Karpas-422 (cell line): ENCODE measurements around the gene DGKA. TPM values are rescaled to one million over a fixed set of nuclear protein-coding genes. Genes with fewer than 3 reads are reported as not detected.

ENCODE experiments used
- DNase-seq: peaks from one replicate; pipeline ENCODE4 v3.0.0-alpha.2; 2015
- H2AFZ ChIP-seq: fragments of 200-600 bp; sonication (generic); 2 replicates; pipeline ENCODE4 v1.6.1; 2014; ENCODE audit warnings: antibody characterized with exemption, low read length, mixed read lengths
- H3K27ac ChIP-seq: fragments of 200-600 bp; sonication (generic); 2 replicates; pipeline ENCODE4 v1.5.1; 2014; ENCODE audit warnings: mild to moderate bottlenecking, low read length, moderate library complexity
- H3K27me3 ChIP-seq: fragments of 200-600 bp; sonication (generic); 2 replicates; pipeline ENCODE4 v1.6.1; 2014; ENCODE audit warnings: low read length, mixed read lengths
- H3K36me3 ChIP-seq: fragments of 200-600 bp; sonication (generic); 2 replicates; pipeline ENCODE4 v1.6.1; 2014; ENCODE audit warnings: low read length, mixed read lengths; ENCODE audit not compliant: insufficient read depth
- H3K4me1 ChIP-seq: fragments of 200-600 bp; sonication (generic); 2 replicates; pipeline ENCODE4 v1.6.1; 2014; ENCODE audit warnings: mild to moderate bottlenecking, low read length, mixed read lengths
- H3K4me2 ChIP-seq: fragments of 200-600 bp; sonication (generic); 2 replicates; pipeline ENCODE4 v1.6.1; 2014; ENCODE audit warnings: low read length, low read depth, mild to moderate bottlenecking; ENCODE audit not compliant: poor library complexity, severe bottlenecking
- H3K4me3 ChIP-seq: fragments of 200-600 bp; sonication (generic); 2 replicates; pipeline ENCODE4 v1.5.1; 2014; ENCODE audit warnings: mild to moderate bottlenecking, antibody characterized with exemption, low read length, mixed read lengths
- H3K79me2 ChIP-seq: fragments of 200-600 bp; sonication (generic); 2 replicates; pipeline ENCODE4 v1.6.1; 2014; ENCODE audit warnings: mild to moderate bottlenecking, low read length, mixed read lengths
- H3K9ac ChIP-seq: fragments of 200-600 bp; sonication (generic); 2 replicates; pipeline ENCODE4 v1.6.0; 2014; ENCODE audit warnings: low read length
- H3K9me2 ChIP-seq: fragments of 200-600 bp; sonication (generic), shearing (Covaris generic); replicated peaks from 2 replicates; pipeline ENCODE4 v1.6.0; 2014; ENCODE audit warnings: mild to moderate bottlenecking, low read length, moderate library complexity; ENCODE audit not compliant: insufficient read depth
- H3K9me3 ChIP-seq: fragments of 300-700, 200-600 bp; sonication (generic); 2 replicates; pipeline ENCODE4 v1.6.1; 2014; ENCODE audit warnings: low read length, mixed read lengths
- H4K20me1 ChIP-seq: fragments of 200-600 bp; sonication (generic); 2 replicates; pipeline ENCODE4 v1.6.1; 2014; ENCODE audit warnings: mild to moderate bottlenecking, antibody characterized with exemption, low read length, low read depth; ENCODE audit not compliant: insufficient read depth
- total RNA-seq: library from RNA; depleted of rRNA; stranded (reverse); fragments of >200 nt; shearing (Covaris generic); gene quantifications from 2 replicates; pipeline ENCODE4 v1.2.3, GENCODE V29; 2014; ENCODE audit warnings: low replicate concordance

The DGKA gene
- total RNA-seq, 1 experiment from 2014 or later = 88.5 TPM

- Histone ChIP-seq H3K79me2 (peaks cover 17% of the 10 kb centered on the region), H3K9me3 (no peaks in the 10 kb centered on the region), H3K9me2 (no peaks in the 10 kb centered on the region), H3K27me3 (no peaks in the 10 kb centered on the region), H3K4me1 (peaks cover 51% of the 10 kb centered on the region), H3K27ac (peak within 1 kb of the TSS; percentile 56), H4K20me1 (no peaks in the 10 kb centered on the region), H3K4me3 (peak within 1 kb of the TSS; percentile 94), H3K4me2 (peak within 1 kb of the TSS; percentile 72), H3K36me3 (no peaks in the 10 kb centered on the region), H3K9ac (peak within 1 kb of the TSS; percentile 91), H2AFZ (peak within 1 kb of the TSS; percentile 60)
- DNase-seq = peak; percentile 95
These were observed 35.7 kb downstream of the DGKA start, which contains the start of gene CDK2 for GRCh38 chr12:55966408-55967281. CDK2 (plus strand) TSS chr12:55966830; CDS start chr12:55967009, 179 bp downstream.

- no peaks in the 10 kb centered on the region for H3K9me3 ChIP-seq
- no peak overlapping the region for H3K4me3 ChIP-seq
- H3K27ac ChIP-seq = no peak overlapping the region
- no peaks in the 10 kb centered on the region for H3K27me3 ChIP-seq
- H3K9me2 ChIP-seq = no peaks in the 10 kb centered on the region
- no peak overlapping the region for H3K4me2 ChIP-seq
- no peak overlapping the region for H3K9ac ChIP-seq
- DNase-seq = no peak
- H3K36me3 ChIP-seq = no peaks in the 10 kb centered on the region
- H3K4me1 ChIP-seq = peaks cover 67% of the 10 kb centered on the region
- H2AFZ ChIP-seq = no peak overlapping the region
- H4K20me1 ChIP-seq = no peaks in the 10 kb centered on the region
- H3K79me2 ChIP-seq = peaks cover 18% of the 10 kb centered on the region
These were observed 38.4 kb downstream of the DGKA start for GRCh38 chr12:55969356-55969755.

GRCh38 chr12:55970775-55971174 is 39.8 kb downstream of the DGKA start:
- Histone ChIP-seq H3K79me2 (peaks cover 32% of the 10 kb centered on the region), H3K4me3 (no peak overlapping the region), H3K4me2 (peak overlapping the region; percentile 10), H3K9me2 (no peaks in the 10 kb centered on the region), H3K27ac (peak overlapping the region; percentile 73), H3K36me3 (no peaks in the 10 kb centered on the region), H3K4me1 (peaks cover 70% of the 10 kb centered on the region), H4K20me1 (no peaks in the 10 kb centered on the region), H3K9me3 (no peaks in the 10 kb centered on the region), H2AFZ (no peak overlapping the region), H3K27me3 (no peaks in the 10 kb centered on the region), H3K9ac (no peak overlapping the region)
- DNase-seq = no peak

GRCh38 chr12:55972042-55972441 is 41.1 kb downstream of the DGKA start:
- peak overlapping the region; percentile 81; the same call in 1 of the 2 replicates for H3K4me3 ChIP-seq
- no peaks in the 10 kb centered on the region for H3K27me3 ChIP-seq
- H3K9me3 ChIP-seq = no peaks in the 10 kb centered on the region
- H3K27ac ChIP-seq = peak overlapping the region; percentile 73
- H4K20me1 ChIP-seq = no peaks in the 10 kb centered on the region
- peaks cover 41% of the 10 kb centered on the region for H3K79me2 ChIP-seq
- no peaks in the 10 kb centered on the region for H3K9me2 ChIP-seq
- peak overlapping the region; percentile 95 for H3K4me2 ChIP-seq
- H2AFZ ChIP-seq = no peak overlapping the region
- peak overlapping the region; percentile 72 for H3K9ac ChIP-seq
- H3K36me3 ChIP-seq = peaks cover 6% of the 10 kb centered on the region; the same call in 1 of the 2 replicates
- peaks cover 63% of the 10 kb centered on the region for H3K4me1 ChIP-seq
- DNase-seq = no peak

GRCh38 chr12:55972456-55972855 is 41.5 kb downstream of the DGKA start:
- Histone ChIP-seq H3K27ac (peak overlapping the region; percentile 73), H3K9me2 (no peaks in the 10 kb centered on the region), H3K9ac (peak overlapping the region; percentile 72), H2AFZ (no peak overlapping the region), H3K9me3 (no peaks in the 10 kb centered on the region), H3K4me2 (peak overlapping the region; percentile 95), H4K20me1 (no peaks in the 10 kb centered on the region), H3K27me3 (no peaks in the 10 kb centered on the region), H3K4me3 (peak overlapping the region; percentile 81), H3K36me3 (peaks cover 6% of the 10 kb centered on the region; the same call in 1 of the 2 replicates), H3K4me1 (peaks cover 61% of the 10 kb centered on the region), H3K79me2 (peaks cover 41% of the 10 kb centered on the region)
- DNase-seq = no peak

GRCh38 chr12:55972911-55973598 is 42.1 kb downstream of the DGKA start:
- peak overlapping the region; percentile 40; the same call in 1 of the 2 replicates for H2AFZ ChIP-seq
- H3K4me3 ChIP-seq = peak overlapping the region; percentile 81
- H3K27me3 ChIP-seq = no peaks in the 10 kb centered on the region
- peak overlapping the region; percentile 72 for H3K9ac ChIP-seq
- H4K20me1 ChIP-seq = no peaks in the 10 kb centered on the region
- peak; percentile 52 for DNase-seq
- no peaks in the 10 kb centered on the region for H3K9me2 ChIP-seq
- H3K27ac ChIP-seq = peak overlapping the region; percentile 73
- H3K4me1 ChIP-seq = peaks cover 55% of the 10 kb centered on the region
- peak overlapping the region; percentile 95 for H3K4me2 ChIP-seq
- no peaks in the 10 kb centered on the region for H3K9me3 ChIP-seq
- peaks cover 40% of the 10 kb centered on the region for H3K79me2 ChIP-seq
- H3K36me3 ChIP-seq = peaks cover 6% of the 10 kb centered on the region; the same call in 1 of the 2 replicates

- peaks cover 50% of the 10 kb centered on the region for H3K4me1 ChIP-seq
- H3K36me3 ChIP-seq = peaks cover 6% of the 10 kb centered on the region; the same call in 1 of the 2 replicates
- no peaks in the 10 kb centered on the region for H4K20me1 ChIP-seq
- peak within 1 kb of the TSS; percentile 76 for H3K27ac ChIP-seq
- DNase-seq = peak; percentile 100
- H3K4me2 ChIP-seq = peak within 1 kb of the TSS; percentile 97
- H3K9me2 ChIP-seq = no peaks in the 10 kb centered on the region
- H3K9me3 ChIP-seq = no peaks in the 10 kb centered on the region
- H3K4me3 ChIP-seq = peak within 1 kb of the TSS; percentile 94
- H3K79me2 ChIP-seq = peaks cover 37% of the 10 kb centered on the region
- peak within 1 kb of the TSS; percentile 95 for H3K9ac ChIP-seq
- peak within 1 kb of the TSS; percentile 43 for H2AFZ ChIP-seq
- H3K27me3 ChIP-seq = no peaks in the 10 kb centered on the region
These were observed 42.8 kb downstream of the DGKA start, which contains the start of gene RAB5B for GRCh38 chr12:55973599-55974307. RAB5B (plus strand) TSS chr12:55974078; CDS start chr12:55986961, 12,883 bp downstream.
